GM12878 (cell line): ENCODE results near the gene FLT4. TPM values are rescaled to one million over a fixed set of nuclear protein-coding genes. Genes with fewer than 3 reads are reported as not detected.

Experiments
- SKIL ChIP-seq: fragments of 450-650 bp; IDR thresholded peaks from 2 replicates; pipeline ENCODE4 v1.6.1; 2017; ENCODE audit warnings: mild to moderate bottlenecking, low read depth, inconsistent platforms; ENCODE audit not compliant: poor library complexity, severe bottlenecking
- polyA plus RNA-seq, 11 experiments: library from polyadenylated mRNA; depleted of rRNA in 4 of 11; unstranded in 6 of 11; stranded (reverse) in 5 of 11; fragments of >200 nt; fragmentation: Nextera tagmentation in 4 of 11; fragmentation: Illumina TruSeq in 1 of 11; extraction: Ambion mirVana in 4 of 11; extraction: Trizol in 1 of 11; gene quantifications; 1 replicate in 1 of 11; 2 replicates in 10 of 11; pipeline versions ENCODE4 v1.2.1 to v1.2.3, GENCODE V29; 2011 to 2016; ENCODE audit warnings: inconsistent platforms in 2 of 11, missing spikeins in 2 of 11, low read depth in 1 of 11
- total RNA-seq, 4 experiments: library from RNA; depleted of rRNA in 3 of 4; stranded (reverse); fragments of >200 nt in 3 of 4; fragmentation: Illumina TruSeq in 1 of 4; extraction: Trizol in 1 of 4; gene quantifications; 2 replicates each; pipeline versions ENCODE4 v1.2.1 to v1.2.3, GENCODE V29; 2013 to 2021
- TF ChIP-seq, protein P1 (sequence below): IDR thresholded peaks from 2 replicates; pipeline ENCODE4 v1.6.1; 2012; ENCODE audit warnings: low read depth, low read length, improper control_type of control experiment
- TF ChIP-seq, protein P2 (sequence below): IDR thresholded peaks from 2 replicates; pipeline ENCODE4 v1.6.1; 2011; ENCODE audit warnings: low read depth, mild to moderate bottlenecking, low read length, moderate library complexity, borderline replicate concordance; ENCODE audit errors: extremely low read depth

The FLT4 gene
- total and polyA plus RNA-seq, 10 of the 15 experiments (the other 5 are each of a cell fraction or from before 2014, with no cell fraction given) = 0.18 TPM; not detected in 9

DNA sequence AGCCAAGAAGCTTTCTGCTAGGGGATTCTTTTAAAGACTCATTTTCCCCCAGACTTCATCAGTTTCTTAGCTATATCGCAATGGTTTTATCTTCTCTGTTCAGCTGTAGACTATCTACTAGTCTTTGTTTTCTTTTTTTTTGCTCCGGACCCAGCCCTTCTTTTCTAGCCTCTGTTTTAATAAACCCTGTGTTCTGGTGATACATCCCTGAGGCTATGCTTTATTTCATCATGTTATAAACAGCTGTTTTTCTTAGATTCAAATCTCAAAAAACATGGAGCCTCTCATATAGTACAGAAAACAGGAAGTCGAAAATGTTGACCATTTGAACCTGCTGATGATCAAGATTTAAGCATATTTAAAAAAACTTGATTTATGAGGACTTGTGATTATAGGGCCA lies 95.9 kb downstream of the FLT4 start (continued):
- TF ChIP-seq, protein P1, sequence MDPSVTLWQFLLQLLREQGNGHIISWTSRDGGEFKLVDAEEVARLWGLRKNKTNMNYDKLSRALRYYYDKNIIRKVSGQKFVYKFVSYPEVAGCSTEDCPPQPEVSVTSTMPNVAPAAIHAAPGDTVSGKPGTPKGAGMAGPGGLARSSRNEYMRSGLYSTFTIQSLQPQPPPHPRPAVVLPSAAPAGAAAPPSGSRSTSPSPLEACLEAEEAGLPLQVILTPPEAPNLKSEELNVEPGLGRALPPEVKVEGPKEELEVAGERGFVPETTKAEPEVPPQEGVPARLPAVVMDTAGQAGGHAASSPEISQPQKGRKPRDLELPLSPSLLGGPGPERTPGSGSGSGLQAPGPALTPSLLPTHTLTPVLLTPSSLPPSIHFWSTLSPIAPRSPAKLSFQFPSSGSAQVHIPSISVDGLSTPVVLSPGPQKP = no peak
- TF ChIP-seq, protein P2, sequence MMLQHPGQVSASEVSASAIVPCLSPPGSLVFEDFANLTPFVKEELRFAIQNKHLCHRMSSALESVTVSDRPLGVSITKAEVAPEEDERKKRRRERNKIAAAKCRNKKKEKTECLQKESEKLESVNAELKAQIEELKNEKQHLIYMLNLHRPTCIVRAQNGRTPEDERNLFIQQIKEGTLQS = no peak
- no peak for TF ChIP-seq SKIL

Other genes with a start within 250 kb of the FLT4 start
- gene CNOT6, start 155.2 kb downstream of the FLT4 start, total RNA-seq (2014; rRNA removed) = 9.4 TPM in 2 replicates
- gene CNOT6, start 155.2 kb downstream of the FLT4 start, total RNA-seq (2014; rRNA removed; fragmentation: Illumina TruSeq; extraction: Trizol) = 9.4 and 9.8 TPM in 2 replicates
- gene CNOT6, start 155.2 kb downstream of the FLT4 start, total RNA-seq (2021) = 20.9 and 23.4 TPM in 2 replicates
- 22.1 and 27.4 TPM in 2 replicates for gene CNOT6, start 155.2 kb downstream of the FLT4 start, polyA plus RNA-seq (2011; rRNA removed)
- gene CNOT6, start 155.2 kb downstream of the FLT4 start, polyA plus RNA-seq (2014; fragmentation: Illumina TruSeq; extraction: Trizol) = 18.4 and 22.1 TPM in 2 replicates
- 1 to 10 TPM; 3.8 to 5.6 TPM for gene CNOT6, start 155.2 kb downstream of the FLT4 start, polyA plus RNA-seq (2014; fragmentation: Nextera tagmentation; extraction: Ambion mirVana)
- gene CNOT6, start 155.2 kb downstream of the FLT4 start, polyA plus RNA-seq (2014; rRNA removed) = 10.9 and 15.1 TPM in 2 replicates
- gene CNOT6, start 155.2 kb downstream of the FLT4 start, polyA plus RNA-seq (2016; fragmentation: Nextera tagmentation; extraction: Ambion mirVana) = 10 to 100 TPM; 13.3 to 14.0 TPM
- gene SCGB3A1, start 58.1 kb downstream of the FLT4 start, total RNA-seq (2014; rRNA removed) = not detected in 2 replicates
- gene SCGB3A1, start 58.1 kb downstream of the FLT4 start, total RNA-seq (2014; rRNA removed; fragmentation: Illumina TruSeq; extraction: Trizol) = not detected in 2 replicates
- gene SCGB3A1, start 58.1 kb downstream of the FLT4 start, total RNA-seq (2021) = 0.46 TPM in 1 of 2 replicates, not detected in the other
- not detected in 2 replicates for gene SCGB3A1, start 58.1 kb downstream of the FLT4 start, polyA plus RNA-seq (2011; rRNA removed)
- not detected in 2 replicates for gene SCGB3A1, start 58.1 kb downstream of the FLT4 start, polyA plus RNA-seq (2014; fragmentation: Illumina TruSeq; extraction: Trizol)
- gene SCGB3A1, start 58.1 kb downstream of the FLT4 start, polyA plus RNA-seq (2014; fragmentation: Nextera tagmentation; extraction: Ambion mirVana) = not detected
- not detected in 2 replicates for gene SCGB3A1, start 58.1 kb downstream of the FLT4 start, polyA plus RNA-seq (2014; rRNA removed)
- not detected for gene SCGB3A1, start 58.1 kb downstream of the FLT4 start, polyA plus RNA-seq (2016; fragmentation: Nextera tagmentation; extraction: Ambion mirVana)
- not detected in 2 replicates for gene OR2Y1, start 90.5 kb upstream of the FLT4 start, total RNA-seq (2014; rRNA removed)
- gene OR2Y1, start 90.5 kb upstream of the FLT4 start, total RNA-seq (2014; rRNA removed; fragmentation: Illumina TruSeq; extraction: Trizol) = not detected in 2 replicates
- gene OR2Y1, start 90.5 kb upstream of the FLT4 start, total RNA-seq (2021) = not detected in 2 replicates
- not detected in 2 replicates for gene OR2Y1, start 90.5 kb upstream of the FLT4 start, polyA plus RNA-seq (2011; rRNA removed)
- gene OR2Y1, start 90.5 kb upstream of the FLT4 start, polyA plus RNA-seq (2014; fragmentation: Illumina TruSeq; extraction: Trizol) = not detected in 2 replicates
- not detected for gene OR2Y1, start 90.5 kb upstream of the FLT4 start, polyA plus RNA-seq (2014; fragmentation: Nextera tagmentation; extraction: Ambion mirVana)
- not detected in 2 replicates for gene OR2Y1, start 90.5 kb upstream of the FLT4 start, polyA plus RNA-seq (2014; rRNA removed)
- gene OR2Y1, start 90.5 kb upstream of the FLT4 start, polyA plus RNA-seq (2016; fragmentation: Nextera tagmentation; extraction: Ambion mirVana) = not detected
- gene MGAT1, start 153.2 kb upstream of the FLT4 start, total RNA-seq (2014; rRNA removed) = 44.6 and 50.7 TPM in 2 replicates
- gene MGAT1, start 153.2 kb upstream of the FLT4 start, total RNA-seq (2014; rRNA removed; fragmentation: Illumina TruSeq; extraction: Trizol) = 32.5 and 33.6 TPM in 2 replicates
- gene MGAT1, start 153.2 kb upstream of the FLT4 start, total RNA-seq (2021) = 76.4 and 82.3 TPM in 2 replicates
- gene MGAT1, start 153.2 kb upstream of the FLT4 start, polyA plus RNA-seq (2011; rRNA removed) = 74.1 and 88.4 TPM in 2 replicates
- 32.3 and 38.1 TPM in 2 replicates for gene MGAT1, start 153.2 kb upstream of the FLT4 start, polyA plus RNA-seq (2014; fragmentation: Illumina TruSeq; extraction: Trizol)
- 1 to 10 TPM; 3.1 to 7.7 TPM for gene MGAT1, start 153.2 kb upstream of the FLT4 start, polyA plus RNA-seq (2014; fragmentation: Nextera tagmentation; extraction: Ambion mirVana)
- 74.7 and 90.4 TPM in 2 replicates for gene MGAT1, start 153.2 kb upstream of the FLT4 start, polyA plus RNA-seq (2014; rRNA removed)
- 10 to 100 TPM; 75.2 to 85.9 TPM for gene MGAT1, start 153.2 kb upstream of the FLT4 start, polyA plus RNA-seq (2016; fragmentation: Nextera tagmentation; extraction: Ambion mirVana)
- gene ZFP62, start 211.7 kb upstream of the FLT4 start, total RNA-seq (2014; rRNA removed) = 19.6 and 24.0 TPM in 2 replicates
- gene ZFP62, start 211.7 kb upstream of the FLT4 start, total RNA-seq (2014; rRNA removed; fragmentation: Illumina TruSeq; extraction: Trizol) = 26.8 and 27.4 TPM in 2 replicates
- 20.3 and 24.8 TPM in 2 replicates for gene ZFP62, start 211.7 kb upstream of the FLT4 start, total RNA-seq (2021)
- 39.7 and 69.5 TPM in 2 replicates for gene ZFP62, start 211.7 kb upstream of the FLT4 start, polyA plus RNA-seq (2011; rRNA removed)
- 21.8 and 32.2 TPM in 2 replicates for gene ZFP62, start 211.7 kb upstream of the FLT4 start, polyA plus RNA-seq (2014; fragmentation: Illumina TruSeq; extraction: Trizol)
- 10 to 100 TPM in 1 of 2 experiments, 1 to 10 TPM in 1; 9.2 to 16.4 TPM for gene ZFP62, start 211.7 kb upstream of the FLT4 start, polyA plus RNA-seq (2014; fragmentation: Nextera tagmentation; extraction: Ambion mirVana)
- gene ZFP62, start 211.7 kb upstream of the FLT4 start, polyA plus RNA-seq (2014; rRNA removed) = 14.8 and 17.1 TPM in 2 replicates
- gene ZFP62, start 211.7 kb upstream of the FLT4 start, polyA plus RNA-seq (2016; fragmentation: Nextera tagmentation; extraction: Ambion mirVana) = 10 to 100 TPM; 24.6 to 26.0 TPM
- gene BTNL8, start 249.6 kb upstream of the FLT4 start, total RNA-seq (2014; rRNA removed) = 0.33 and 0.56 TPM in 2 replicates
- gene BTNL8, start 249.6 kb upstream of the FLT4 start, total RNA-seq (2014; rRNA removed; fragmentation: Illumina TruSeq; extraction: Trizol) = 0.13 and 0.14 TPM in 2 replicates
- gene BTNL8, start 249.6 kb upstream of the FLT4 start, total RNA-seq (2021) = not detected in 2 replicates
- 3.4 and 4.1 TPM in 2 replicates for gene BTNL8, start 249.6 kb upstream of the FLT4 start, polyA plus RNA-seq (2011; rRNA removed)
- gene BTNL8, start 249.6 kb upstream of the FLT4 start, polyA plus RNA-seq (2014; fragmentation: Illumina TruSeq; extraction: Trizol) = 0.19 and 0.43 TPM in 2 replicates
- gene BTNL8, start 249.6 kb upstream of the FLT4 start, polyA plus RNA-seq (2014; fragmentation: Nextera tagmentation; extraction: Ambion mirVana) = under 1 TPM; 0.31 to 0.39 TPM
- gene BTNL8, start 249.6 kb upstream of the FLT4 start, polyA plus RNA-seq (2014; rRNA removed) = 0.06 and 0.22 TPM in 2 replicates
- gene BTNL8, start 249.6 kb upstream of the FLT4 start, polyA plus RNA-seq (2016; fragmentation: Nextera tagmentation; extraction: Ambion mirVana) = under 1 TPM in 1 of 2 experiments, not detected in 1; 0.15 TPM